ENCODE results near the gene DDR1.

- TF ChIP-seq EZH2 (IDR thresholded peaks at IDR 0.05; ENCODE audit: low read depth, unreplicated experiment), result no peak
- TF ChIP-seq CTCF (conservative IDR thresholded peaks at IDR 0.05; ENCODE audit: low read depth in 2 of 2), result no peak
- TF ChIP-seq ETS1 (IDR thresholded peaks at IDR 0.05), result no peak
These were observed 48.5 kb downstream of the DDR1 start for GRCh38 chr6:30932665-30933365.

All from GM23338 (cell line).